PC-9 (cell line): ENCODE results near the gene USP21. TPM values are rescaled to one million over a fixed set of nuclear protein-coding genes. Genes with fewer than 3 reads are reported as not detected.

ENCODE experiments used
- BruUV-seq: library from RNA; stranded (reverse); fragments of 400-500 nt; replicated peaks from 2 replicates; lab custom pipeline; 2021; lab: Mats Ljungman, UMichigan
- CTCF ChIA-PET: fragments of 300-600 bp; sonication (Branson Sonifier 250); formaldehyde crosslinking; loops from one replicate; lab custom pipeline; 2022; ENCODE audit warnings: antibody characterized with exemption; lab: Charles Lee
- POLR2A ChIA-PET: fragments of 300-600 bp; sonication (Branson Sonifier 250); formaldehyde crosslinking; loops from one replicate; lab custom pipeline; 2022; ENCODE audit warnings: antibody characterized with exemption; ENCODE audit not compliant: unreplicated experiment; lab: Charles Lee
- DNase-seq, 2 experiments: peaks; one replicate each; pipeline versions ENCODE4 v3.0.0 to v3.0.0-alpha.2; 2015 to 2022; ENCODE audit warnings: mixed read lengths in 1 of 2
- H2AFZ ChIP-seq: fragments of 200-600 bp; sonication (generic); 2 replicates; pipeline ENCODE4 v1.8.1; 2017; ENCODE audit warnings: antibody characterized with exemption
- H3F3A ChIP-seq: fragments of 200-600 bp; sonication (generic); 2 replicates; pipeline ENCODE4 v1.8.1; 2017; ENCODE audit warnings: antibody characterized with exemption, mild to moderate bottlenecking, low read depth; ENCODE audit not compliant: insufficient read depth
- H3K27ac ChIP-seq: fragments of 200-600 bp; sonication (generic); 2 replicates; pipeline ENCODE4 v1.6.1; 2016; ENCODE audit warnings: mixed run types
- H3K27me3 ChIP-seq: fragments of 200-600 bp; sonication (generic); 2 replicates; pipeline ENCODE4 v1.6.1; 2016; ENCODE audit warnings: low read depth, mixed run types; ENCODE audit not compliant: insufficient read depth
- H3K36me3 ChIP-seq: fragments of 200-600 bp; sonication (generic); 2 replicates; pipeline ENCODE4 v1.6.1; 2016; ENCODE audit warnings: low read depth, mixed run types
- H3K4me1 ChIP-seq: fragments of 200-600 bp; sonication (generic); replicated peaks from 2 replicates; pipeline ENCODE4 v1.6.1; 2016; ENCODE audit warnings: mixed run types; ENCODE audit not compliant: insufficient read depth
- H3K4me2 ChIP-seq: fragments of 200-600 bp; sonication (generic); 2 replicates; pipeline ENCODE4 v1.6.1; 2017; ENCODE audit warnings: mixed run types
- H3K4me3 ChIP-seq: fragments of 200-600 bp; sonication (generic); 2 replicates; pipeline ENCODE4 v1.6.1; 2016; ENCODE audit warnings: mixed run types
- H3K79me2 ChIP-seq: fragments of 200-600 bp; sonication (generic); 2 replicates; pipeline ENCODE4 v1.6.1; 2017; ENCODE audit warnings: low read depth, mixed run types
- H3K9me2 ChIP-seq: fragments of 200-600 bp; sonication (generic); 2 replicates; pipeline ENCODE4 v1.8.1; 2017; ENCODE audit warnings: mild to moderate bottlenecking; ENCODE audit not compliant: insufficient read depth
- H3K9me3 ChIP-seq: fragments of 200-600 bp; sonication (generic); 2 replicates; pipeline ENCODE4 v1.8.1; 2016; ENCODE audit warnings: low read depth; ENCODE audit not compliant: insufficient read depth
- H4K20me1 ChIP-seq: fragments of 200-600 bp; sonication (generic); 2 replicates; pipeline ENCODE4 v1.8.1; 2017; ENCODE audit not compliant: insufficient read depth
- CTCF ChIP-seq: fragments of 200-600 bp; sonication (generic); conservative IDR thresholded peaks from 2 replicates; pipeline ENCODE4 v1.6.1; 2017; ENCODE audit warnings: mixed run types, antibody characterized with exemption, mild to moderate bottlenecking, moderate library complexity
- EZH2 ChIP-seq: fragments of 200-600 bp; sonication (generic); IDR thresholded peaks from 2 replicates; pipeline ENCODE4 v1.8.0; 2017; ENCODE audit warnings: antibody characterized with exemption, low read depth
- intact Hi-C: fragments of 100-400 bp; cut with micrococcal nuclease; formaldehyde crosslinking; loops from one replicate; pipeline ENCODE4 v1.10.0; 2022; ENCODE audit not compliant: unreplicated experiment
- total RNA-seq: library from RNA; stranded (reverse); gene quantifications from 2 replicates; pipeline ENCODE4 v1.2.3, GENCODE V29; 2021

Gene USP21
- total RNA-seq, 1 experiment from 2014 or later: 34.8 TPM

- H3F3A ChIP-seq: peaks cover 58% of the 10 kb centered on the region
- no peaks in the 10 kb centered on the region for H3K9me2 ChIP-seq
- peaks cover 50% of the 10 kb centered on the region for H3K4me1 ChIP-seq
- no peak for TF ChIP-seq CTCF
- H3K27ac ChIP-seq: peak within 1 kb of the TSS; percentile 81
- H3K36me3 ChIP-seq: peaks cover 9% of the 10 kb centered on the region; the same call in 1 of the 2 replicates
- peak within 1 kb of the TSS; percentile 94 for H3K4me2 ChIP-seq
- no peaks in the 10 kb centered on the region for H3K27me3 ChIP-seq
- no TSS peak for BruUV-seq
- no peaks in the 10 kb centered on the region; the same call in 1 of the 2 replicates for H4K20me1 ChIP-seq
- peak within 1 kb of the TSS; percentile 77 for H2AFZ ChIP-seq
- H3K9me3 ChIP-seq: no peaks in the 10 kb centered on the region
- H3K79me2 ChIP-seq: peaks cover 57% of the 10 kb centered on the region
- POLR2A ChIA-PET: interaction anchor here (0.6 kb wide), 2 partner anchors 84 to 87 kb away, joined by 3 to 4 read pairs; no protein-coding TSS in a partner anchor
- H3K4me3 ChIP-seq: peak within 1 kb of the TSS; percentile 82
- CTCF ChIA-PET: interaction anchor here (0.6 to 0.7 kb wide), 3 partner anchors 17 to 226 kb away, joined by 3 read pairs; no protein-coding TSS in a partner anchor
- peak; percentile 70 to 80 for DNase-seq
- intact Hi-C loops: loop anchor here (2.0 kb wide), 1 partner anchor 49 kb away; the partner anchor contains the start of gene PPOX
Measured at GRCh38 chr1:161117759-161118581, 41.3 kb upstream of the USP21 start, which contains the start of the genes NIT1 and PFDN2. TSS of gene NIT1 (plus strand) at chr1:161118105. CDS start at chr1:161118177, 72 bp downstream. TSS of gene PFDN2 (minus strand) at chr1:161118037. CDS start at chr1:161118026, 11 bp downstream.

- Histone ChIP-seq H3F3A (peaks cover 56% of the 10 kb centered on the region), H3K27me3 (no peaks in the 10 kb centered on the region), H3K9me2 (no peaks in the 10 kb centered on the region), H3K4me1 (peaks cover 38% of the 10 kb centered on the region), H3K4me3 (peak overlapping the region; percentile 82), H2AFZ (no peak overlapping the region), H3K79me2 (peaks cover 44% of the 10 kb centered on the region), H3K27ac (peak overlapping the region; percentile 81; the same call in 1 of the 2 replicates), H3K9me3 (no peaks in the 10 kb centered on the region), H3K36me3 (no peaks in the 10 kb centered on the region), H4K20me1 (no peaks in the 10 kb centered on the region; the same call in 1 of the 2 replicates), H3K4me2 (peak overlapping the region; percentile 94)
- TF ChIP-seq EZH2 (no peak), CTCF (peak; percentile 61; the same call in 1 of the 2 replicates)
- CTCF ChIA-PET: no interaction called here
- POLR2A ChIA-PET: no interaction called here
- no TSS peak for BruUV-seq
- intact Hi-C loops: loop anchor here (2.0 kb wide), 1 partner anchor 48 kb away; the partner anchor contains the start of gene PPOX
- DNase-seq: peak in 1 of 2 experiments; percentile 49
Measured at GRCh38 chr1:161119092-161119903, 40.0 kb upstream of the USP21 start.
